HG03575 (cell line): Measurements from ENCODE around the gene CNGA4.
"Not testable (repeated sequence)": the region's sequence is repeated elsewhere in the genome, so short reads cannot be mapped to it uniquely, and the experiment has no call there.

Experiments used
- ATAC-seq: cut with Tn5 transposase; IDR thresholded peaks from one replicate; pipeline ENCODE4 v1.9.1; 2021; ENCODE audit not compliant: unreplicated experiment, insufficient number of reproducible peaks, low FRiP score; ENCODE audit errors: extremely low read depth

CNGA4 gene

GRCh38 chr11:6219359-6219758 is 19.5 kb upstream of the CNGA4 start:
- ATAC-seq = no peak

DNA sequence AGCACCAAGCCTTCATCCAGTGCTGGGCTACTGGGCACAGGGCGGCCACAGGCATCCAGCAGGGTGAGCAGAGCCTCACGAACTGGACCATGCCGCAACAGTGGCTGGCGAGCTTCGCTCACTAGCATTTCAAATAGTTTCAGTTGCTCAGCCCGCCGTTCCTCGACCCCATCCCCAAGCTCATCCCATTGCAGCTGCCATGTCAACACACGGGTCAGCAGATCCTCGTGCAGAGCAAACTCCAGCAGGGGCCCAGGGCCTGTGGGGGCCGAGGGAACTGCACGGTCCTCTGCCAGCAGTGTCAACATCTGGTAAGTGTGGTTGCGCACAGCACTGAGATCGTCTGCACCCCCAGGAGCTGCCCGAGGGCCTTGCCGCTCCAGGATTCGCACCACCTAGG is 15.0 kb upstream of the CNGA4 start:
- no peak for ATAC-seq

DNA sequence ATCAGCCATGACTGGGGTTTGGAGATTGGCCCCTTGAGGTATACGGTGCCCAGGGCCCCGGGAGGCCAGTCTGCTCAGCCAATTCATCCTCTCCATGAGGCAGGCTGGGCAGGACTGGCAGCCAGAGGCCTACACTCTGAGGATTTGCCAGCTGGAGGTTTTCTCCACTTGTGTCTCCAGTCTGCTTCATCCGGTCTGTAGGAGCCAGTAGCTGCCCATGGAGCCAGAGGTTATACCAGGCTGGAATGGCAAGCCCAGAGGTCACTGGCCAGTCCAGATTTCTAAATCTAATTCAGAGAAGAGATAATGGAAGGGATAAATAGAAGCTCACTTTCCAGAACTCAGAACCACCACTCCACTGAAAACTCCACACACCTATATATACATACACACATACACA is 14.5 kb upstream of the CNGA4 start:
- ATAC-seq = no peak

GRCh38 chr11:6225024-6225423 is 13.9 kb upstream of the CNGA4 start:
- ATAC-seq = no peak

DNA sequence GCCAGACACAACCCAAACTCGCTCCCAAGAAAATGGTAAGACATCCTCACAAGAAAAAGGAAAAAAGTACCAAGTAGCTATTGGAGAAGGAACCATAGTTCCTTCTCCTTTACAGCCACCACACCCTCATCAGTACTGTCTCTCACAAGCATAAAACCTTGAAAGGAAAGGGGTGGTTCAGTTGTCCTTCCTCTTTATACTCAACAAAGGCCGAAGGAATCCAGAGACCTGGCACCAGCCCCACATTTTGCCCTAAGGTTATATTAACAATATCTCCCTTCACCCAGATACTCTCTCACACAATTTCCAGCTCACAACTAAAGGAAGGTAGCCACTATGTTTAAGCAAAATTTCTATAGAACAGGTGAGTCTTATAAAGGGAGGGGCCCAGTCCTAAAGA is 13.0 kb upstream of the CNGA4 start:
- ATAC-seq = no peak

- ATAC-seq = no peak
These were observed 10.4 kb upstream of the CNGA4 start for GRCh38 chr11:6228520-6228919.

- no peak for ATAC-seq
These were observed 9.0 kb upstream of the CNGA4 start for GRCh38 chr11:6229911-6230310.

GRCh38 chr11:6232899-6233298 is 6.0 kb upstream of the CNGA4 start:
- no peak for ATAC-seq

DNA sequence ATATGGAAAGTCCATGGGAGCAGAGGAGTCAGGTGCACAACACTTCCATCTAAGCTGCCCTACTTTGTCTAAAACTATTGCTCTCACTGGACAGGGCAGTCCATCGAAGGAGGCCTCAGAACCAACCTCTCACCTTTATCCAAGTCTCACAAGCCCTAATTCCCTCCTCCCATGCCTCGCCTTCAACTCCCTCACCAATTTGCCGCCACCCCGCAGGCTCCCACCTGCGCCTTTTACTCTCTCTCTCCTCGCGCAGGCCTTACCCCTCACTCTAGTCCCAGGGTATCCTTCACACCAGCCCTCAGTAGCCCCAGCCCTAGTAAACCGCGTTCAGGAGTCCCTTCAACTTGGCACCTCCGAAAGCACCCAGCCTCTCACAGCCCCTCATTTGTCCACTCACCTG is 4.9 kb upstream of the CNGA4 start:
- ATAC-seq = no peak

DNA sequence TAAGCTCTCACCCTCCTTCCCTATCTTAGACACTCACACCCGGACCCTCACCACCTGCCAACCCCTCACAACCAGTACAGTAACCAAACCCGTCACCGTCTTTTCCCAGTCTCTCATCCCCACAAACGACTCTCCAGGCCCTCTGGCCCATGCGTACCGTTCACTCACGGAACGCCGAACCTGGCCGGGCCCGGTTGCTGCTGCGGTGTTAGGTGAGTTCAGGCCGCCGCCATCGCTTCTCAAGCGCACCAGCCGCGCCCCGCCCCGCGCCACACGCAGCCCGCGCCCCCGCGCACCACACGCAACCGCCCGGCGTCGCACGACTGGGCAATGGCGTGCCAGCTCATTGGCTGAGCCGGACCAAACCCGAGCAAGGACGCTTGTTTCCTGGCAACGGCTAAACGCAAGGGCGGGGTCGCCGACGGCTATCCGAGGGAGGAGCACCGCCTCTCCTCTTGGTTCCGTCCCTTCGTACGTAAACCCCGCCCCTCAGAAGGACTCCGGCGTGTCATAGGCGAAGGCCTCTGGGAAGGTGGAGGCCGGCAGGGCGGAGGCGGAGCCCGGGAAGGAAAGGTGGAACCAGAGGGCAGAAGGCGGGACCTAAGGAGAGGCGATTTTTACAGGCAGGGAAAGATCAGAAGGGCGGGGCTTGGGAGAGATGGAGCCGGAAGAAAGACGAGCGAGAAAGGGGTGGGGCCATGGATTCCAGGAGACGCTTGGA is 4.3 kb upstream of the CNGA4 start, which contains the start of gene FHIP1B:
TSS of gene FHIP1B (minus strand) at position 250 of the 721 bp plus-strand sequence. CDS start 10,120 bp downstream, outside the sequence.
- ATAC-seq = peak; percentile 95

DNA sequence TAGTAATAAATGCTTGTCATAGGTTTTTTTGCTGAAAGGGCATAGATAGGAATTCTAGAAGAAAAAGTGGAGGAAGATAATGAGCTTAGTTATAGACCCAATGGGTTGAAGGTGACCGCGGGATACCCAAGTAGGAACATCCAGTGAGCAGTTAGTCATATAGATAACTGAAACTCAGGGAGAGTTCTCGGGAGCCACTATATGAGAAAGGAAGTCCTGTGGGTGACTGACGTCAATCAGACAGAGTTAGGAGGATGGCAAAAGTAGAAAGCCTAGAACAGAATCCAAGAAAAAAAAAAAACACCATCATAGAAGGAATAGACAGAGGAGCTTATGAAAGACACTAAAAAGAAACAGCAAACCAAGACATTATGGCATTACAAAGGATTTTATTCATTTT is 1.6 kb upstream of the CNGA4 start:
- ATAC-seq = no peak

DNA sequence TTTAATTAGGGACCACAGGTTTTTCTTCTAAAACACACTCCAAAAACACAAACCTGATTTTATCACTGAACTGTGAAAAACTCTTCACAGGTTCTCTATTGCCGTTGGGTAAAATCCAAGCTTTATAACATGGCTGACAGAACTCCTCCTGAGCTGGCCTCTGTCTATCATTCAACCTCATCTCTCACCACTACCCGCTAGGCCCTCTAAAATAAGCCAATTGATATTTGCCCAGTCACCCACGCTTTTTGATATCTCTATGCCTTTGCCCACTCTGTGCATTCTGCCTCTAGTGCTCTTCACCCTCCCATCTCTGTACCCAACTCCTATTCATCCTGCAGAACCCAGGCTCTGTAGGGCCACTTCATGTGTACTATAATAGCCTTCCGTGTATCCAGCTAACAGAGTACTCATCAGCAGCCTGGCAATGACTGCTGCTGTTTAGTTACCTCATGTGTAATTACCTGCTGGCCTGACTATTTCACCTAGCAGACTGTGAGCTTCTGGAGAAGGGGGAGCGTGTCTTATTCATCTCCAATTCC is 1.1 kb upstream of the CNGA4 start:
- no peak for ATAC-seq

GRCh38 chr11:6240139-6240538 is 1.2 kb downstream of the CNGA4 start:
- no peak for ATAC-seq

- no peak for ATAC-seq
These were observed 1.9 kb downstream of the CNGA4 start for GRCh38 chr11:6240781-6241180.

- ATAC-seq = no peak
These were observed 2.4 kb downstream of the CNGA4 start for GRCh38 chr11:6241316-6241715.

- no peak for ATAC-seq
These were observed 6.6 kb downstream of the CNGA4 start for GRCh38 chr11:6245536-6245935.

DNA sequence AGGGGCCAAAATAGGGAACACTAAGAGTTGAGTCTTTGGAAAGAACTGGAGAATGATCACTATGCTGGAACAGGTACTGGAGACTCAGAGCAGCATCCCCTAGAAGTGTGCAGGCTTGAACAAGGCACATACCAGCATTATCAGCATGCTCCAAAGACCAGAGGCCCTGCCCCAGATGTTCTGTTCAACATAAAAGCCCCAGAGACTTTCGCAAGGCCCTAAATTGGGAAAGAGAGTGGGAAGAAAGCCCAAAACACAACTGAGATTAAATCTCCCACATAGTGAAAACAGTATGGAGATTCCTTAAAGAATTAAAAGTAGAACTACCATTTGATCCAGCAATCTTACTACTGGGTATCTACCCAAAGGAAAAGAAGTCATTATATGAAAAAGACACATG is 9.4 kb downstream of the CNGA4 start:
- ATAC-seq = no peak

GRCh38 chr11:6248897-6249296 is 10.0 kb downstream of the CNGA4 start:
- ATAC-seq = not testable (repeated sequence)

DNA sequence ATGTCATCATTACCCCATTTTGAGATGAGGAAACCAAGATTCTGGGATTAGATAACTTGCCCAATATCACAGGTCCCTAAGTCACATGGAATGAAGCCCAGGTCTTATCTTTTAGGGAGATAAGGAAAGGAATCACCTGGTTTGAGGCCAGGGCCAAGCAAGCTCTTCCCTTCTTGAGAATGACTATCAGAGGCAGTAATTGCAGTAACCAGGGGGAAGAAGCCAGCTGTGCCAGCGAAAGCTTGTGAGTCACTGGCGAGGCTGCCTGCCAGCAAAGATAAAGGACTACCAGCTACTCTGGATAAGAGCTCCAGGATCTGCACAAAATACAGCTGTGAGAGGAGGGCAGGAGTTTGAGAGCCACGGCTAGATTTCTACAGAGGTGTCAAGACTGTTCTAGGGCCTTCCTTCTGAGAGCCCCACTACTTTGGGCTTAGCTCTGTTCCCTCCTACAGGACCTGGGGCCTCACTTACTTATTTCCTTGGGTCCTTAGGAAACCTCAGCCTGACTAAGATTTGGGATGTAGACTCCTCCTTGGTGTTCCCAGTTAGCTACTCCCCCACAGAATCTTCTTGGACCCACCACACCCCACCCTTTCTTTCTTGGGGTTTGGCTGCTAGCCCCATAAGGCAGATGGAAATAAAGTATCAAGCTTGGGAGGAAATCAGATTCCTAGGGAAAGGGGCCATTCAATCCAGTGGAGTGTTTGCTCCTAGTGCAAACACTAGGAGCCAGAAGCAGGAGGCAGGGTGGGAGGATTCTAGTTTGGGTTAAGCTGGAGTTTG is 11.1 kb downstream of the CNGA4 start:
- no peak for ATAC-seq

GRCh38 chr11:6251120-6251733 is 12.3 kb downstream of the CNGA4 start:
- no peak for ATAC-seq
